Posterior cingulate gyrus (tissue), 11 donors: ENCODE results near the gene CD6.

Source experiments
- DNase-seq, 10 donors: peaks; one replicate each; pipeline versions ENCODE4 v3.0.0 to v3.0.0-alpha.2; 2020 to 2021; ENCODE audit warnings: mixed read lengths in 3 of 10
- intact Hi-C: fragments of 100-400 bp; cut with DNase I; formaldehyde crosslinking; loops from one replicate; pipeline ENCODE4 v1.15.1; 2023

CD6 gene

DNA sequence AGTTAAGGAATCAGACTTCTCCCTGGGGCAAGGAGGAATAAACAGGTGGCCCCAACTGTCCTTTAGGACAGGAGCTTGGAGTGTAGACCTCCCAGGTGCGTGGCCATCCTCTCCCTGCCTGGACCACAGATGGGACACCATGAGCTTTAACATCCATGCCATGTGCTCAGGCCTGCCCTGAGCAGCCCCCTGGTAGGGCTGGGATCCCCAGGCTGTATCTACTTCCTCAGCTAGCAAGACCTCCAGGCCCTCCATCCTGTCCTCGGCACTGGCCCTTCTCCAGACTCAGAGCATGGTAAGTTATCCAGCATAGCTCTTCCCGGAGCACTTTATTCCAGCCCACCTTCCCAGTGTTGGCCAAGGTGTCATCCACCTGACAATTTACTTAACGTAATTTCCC is 5.7 kb downstream of the CD6 start:
- intact Hi-C loops: no loop called here

DNA sequence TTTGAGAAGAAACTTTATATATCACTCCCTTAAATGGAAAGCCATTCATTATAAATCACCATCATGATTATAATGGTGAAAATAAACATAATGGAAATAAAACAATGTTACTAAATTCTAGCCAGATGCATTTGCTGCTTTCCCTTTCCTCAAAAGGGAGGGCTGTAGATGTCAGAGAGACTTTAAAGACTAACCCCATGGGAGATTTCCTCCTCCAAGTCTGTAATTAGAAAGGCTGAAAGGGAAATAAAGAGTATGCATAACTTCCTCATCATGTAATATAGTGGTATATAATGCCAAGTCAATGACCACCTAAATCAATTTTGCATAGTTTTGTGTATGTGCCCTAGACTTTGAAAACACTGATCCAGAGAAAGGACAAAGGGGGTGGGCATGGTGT is 6.4 kb downstream of the CD6 start:
- no peak for DNase-seq
- intact Hi-C loops: no loop called here

More for the DNA sequence above, 5.7 kb downstream of the CD6 start:
- peak in 1 of 10 donors; percentile 52 for DNase-seq

DNA sequence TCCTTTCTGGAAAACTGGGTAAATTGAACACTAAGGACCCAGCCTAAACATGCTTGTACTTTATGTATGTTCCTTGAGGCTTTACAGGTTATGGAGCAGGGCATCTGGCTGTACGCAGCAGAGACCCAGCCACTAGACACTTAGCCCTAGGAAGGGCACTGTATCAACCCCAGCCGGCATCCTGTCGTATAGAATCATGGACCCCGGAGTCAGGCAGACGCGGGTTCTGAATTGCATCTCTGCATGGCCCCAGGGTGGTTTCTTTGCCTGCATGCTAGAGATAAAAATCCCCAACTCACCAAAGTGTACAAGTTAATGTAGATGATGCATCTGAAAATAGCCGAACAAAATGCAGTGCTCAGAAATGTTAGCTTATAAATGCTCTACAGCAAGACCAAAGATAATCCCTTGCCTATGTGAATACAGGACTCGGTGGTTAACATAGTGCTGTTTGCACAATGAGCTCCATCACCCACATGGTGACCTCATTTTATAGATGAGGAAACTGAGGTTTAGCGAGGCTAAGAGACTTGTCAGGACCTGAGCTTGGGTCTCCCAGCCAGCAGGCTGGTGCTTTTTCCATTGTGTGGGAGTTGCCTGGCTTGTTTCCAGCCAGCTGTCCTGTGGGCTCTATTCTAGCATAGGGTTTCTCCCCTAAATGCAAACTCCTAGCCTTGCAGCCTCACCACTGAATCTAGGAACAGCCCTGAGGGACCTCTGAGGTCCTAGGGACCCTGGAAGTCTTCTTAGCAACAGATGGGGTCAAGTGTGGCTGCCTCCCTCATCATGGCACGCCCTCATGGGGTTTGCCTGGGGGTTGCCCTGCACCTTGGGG is 7.3 kb downstream of the CD6 start:
- intact Hi-C loops: no loop called here
- DNase-seq: peak in 2 of 10 donors; percentile 46 to 51

DNA sequence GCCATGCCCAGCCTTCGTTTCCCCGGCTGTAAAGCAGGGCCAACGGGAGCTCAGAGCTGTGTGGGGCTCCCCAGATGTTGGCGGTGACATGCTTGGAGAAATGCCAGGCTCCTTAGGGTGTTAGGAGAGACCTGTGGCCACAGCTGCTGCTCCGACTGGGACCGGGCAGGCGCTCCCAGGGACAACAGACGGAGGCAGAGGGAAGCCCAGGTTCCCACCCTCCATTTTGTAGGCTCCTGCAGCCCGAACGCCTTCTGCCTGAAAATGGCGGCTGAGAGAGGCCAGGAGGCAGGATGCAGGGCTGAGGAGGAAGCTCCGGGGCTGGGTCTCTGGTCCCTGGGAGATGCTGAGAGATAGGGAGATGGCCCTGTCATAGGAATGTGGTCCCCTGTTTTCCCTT is 10.0 kb downstream of the CD6 start:
- intact Hi-C loops: no loop called here
- no peak for DNase-seq

DNA sequence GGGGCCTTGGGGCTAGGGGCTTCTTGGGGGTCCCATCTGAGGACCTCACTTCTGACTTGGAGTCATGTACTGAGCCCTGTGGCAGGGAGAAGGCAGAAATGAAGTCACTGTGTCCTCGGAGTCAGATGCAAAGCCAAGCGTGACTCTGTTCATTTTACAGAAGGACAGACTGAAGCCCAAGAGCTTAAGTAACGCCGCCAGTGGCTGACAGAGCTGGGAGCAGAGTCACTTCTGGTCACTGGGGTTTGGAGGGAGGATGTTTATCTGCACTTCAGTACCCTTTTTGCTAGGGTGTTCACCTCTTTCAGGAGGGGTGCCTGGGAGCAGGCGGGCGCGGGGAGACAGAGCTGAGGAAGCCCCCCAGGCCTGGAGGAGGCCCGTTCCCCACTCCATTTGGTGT is 10.7 kb downstream of the CD6 start:
- intact Hi-C loops: no loop called here

DNA sequence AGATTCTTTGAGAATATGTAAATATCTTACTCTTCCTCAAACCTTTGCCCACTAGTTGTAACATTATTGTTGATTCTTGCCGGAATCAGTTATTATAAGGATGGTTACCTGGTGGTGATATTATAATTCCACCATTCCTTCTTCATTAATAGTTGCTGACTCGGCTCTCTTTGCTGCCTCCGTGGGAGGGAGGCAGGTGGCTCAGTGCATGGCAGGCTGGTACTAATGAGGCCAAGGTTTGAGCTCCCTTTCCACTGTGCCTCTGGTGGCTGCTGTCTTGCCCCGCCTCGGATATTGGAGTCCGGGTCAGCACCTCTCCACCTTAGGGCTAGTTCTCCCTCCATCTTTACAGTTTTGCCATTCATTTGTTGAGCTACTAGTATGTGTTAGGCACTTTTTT is 12.7 kb downstream of the CD6 start:
- DNase-seq: peak in 1 of 10 donors; percentile 62
- intact Hi-C loops: no loop called here

More for the DNA sequence above, 10.7 kb downstream of the CD6 start:
- DNase-seq: no peak

DNA sequence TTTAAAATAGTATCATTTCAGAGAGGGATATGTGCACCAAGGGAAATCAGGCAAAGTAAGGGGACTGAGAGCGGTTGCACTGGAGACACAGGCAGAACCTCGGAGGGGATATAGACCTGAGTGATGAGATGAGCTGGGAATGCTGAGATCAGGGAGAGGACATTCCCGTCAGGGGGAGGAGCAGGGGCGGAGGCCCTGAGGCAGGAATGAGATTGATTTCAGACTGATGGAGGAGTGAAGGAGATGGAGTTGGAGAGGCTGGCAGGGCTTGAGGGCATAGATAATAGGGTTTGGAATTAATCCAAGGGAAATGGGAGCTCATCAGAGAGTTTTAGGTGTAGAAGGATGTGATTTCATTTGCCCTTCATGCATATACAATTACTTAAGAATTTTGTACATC is 13.2 kb downstream of the CD6 start:
- intact Hi-C loops: no loop called here
- no peak for DNase-seq

DNA sequence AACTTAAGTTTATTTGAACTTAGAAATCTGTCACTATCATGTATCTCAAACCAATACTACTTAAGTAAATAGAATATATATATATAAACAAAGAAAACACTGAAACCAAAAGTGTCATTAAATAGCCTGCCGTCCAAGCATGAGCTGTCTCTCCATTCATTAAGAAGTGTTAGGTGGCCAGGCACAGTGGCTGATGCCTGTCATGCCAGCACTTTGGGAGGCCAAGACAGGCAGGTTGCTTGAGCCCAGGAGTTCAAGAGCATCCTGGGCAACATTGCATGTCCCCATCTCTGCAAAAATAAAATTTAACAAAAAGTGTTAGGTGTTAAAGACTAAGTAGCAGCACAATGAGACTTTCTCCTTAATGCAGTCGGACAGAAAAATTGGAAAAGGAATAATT is 14.0 kb downstream of the CD6 start:
- DNase-seq: no peak
- intact Hi-C loops: no loop called here

DNA sequence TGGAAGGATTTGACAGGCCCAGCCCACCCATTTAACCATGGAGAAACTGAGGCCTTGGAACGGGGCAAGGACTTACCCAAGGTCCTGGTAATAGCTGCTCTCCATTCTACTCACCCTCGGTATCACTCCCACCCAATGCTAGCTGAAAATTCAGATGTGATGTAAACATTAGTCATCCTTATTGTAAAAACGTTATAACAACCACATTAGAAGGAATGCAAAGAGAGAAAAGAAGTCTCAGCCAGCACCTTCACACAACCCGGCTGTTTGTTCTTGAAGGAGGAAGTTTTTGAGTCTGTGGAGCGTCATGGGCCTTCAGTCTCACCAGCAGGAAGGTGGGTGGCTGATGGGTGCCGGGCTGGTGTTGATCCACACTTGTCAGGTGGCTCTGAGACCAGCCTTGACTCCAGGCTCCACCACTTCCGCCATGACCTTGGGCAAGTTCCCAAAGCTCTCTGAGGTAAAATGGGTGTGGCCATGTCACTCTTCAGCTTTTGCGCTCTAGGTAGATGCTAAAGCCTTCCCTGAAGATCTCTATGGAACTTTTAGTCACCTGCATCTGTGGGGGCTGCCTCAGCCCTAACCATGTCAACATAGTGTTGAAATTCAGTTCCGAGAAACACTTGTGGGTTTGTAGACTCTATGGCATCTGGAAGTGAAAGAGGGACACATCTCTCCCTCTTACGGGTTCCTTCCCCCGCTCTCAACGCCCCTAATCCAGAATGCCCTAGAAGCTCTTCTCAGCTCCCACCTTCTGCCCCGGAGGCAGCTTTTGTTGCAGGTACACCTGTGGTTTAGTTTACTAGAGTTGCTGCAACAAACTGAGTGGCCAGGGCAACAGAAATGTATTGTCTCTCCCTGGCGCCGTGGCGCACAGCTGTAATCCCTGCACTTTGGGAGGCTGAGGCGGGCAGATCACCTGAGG is 14.8 kb downstream of the CD6 start:
- intact Hi-C loops: no loop called here
- DNase-seq: peak in 2 of 10 donors; percentile 76 to 82

DNA sequence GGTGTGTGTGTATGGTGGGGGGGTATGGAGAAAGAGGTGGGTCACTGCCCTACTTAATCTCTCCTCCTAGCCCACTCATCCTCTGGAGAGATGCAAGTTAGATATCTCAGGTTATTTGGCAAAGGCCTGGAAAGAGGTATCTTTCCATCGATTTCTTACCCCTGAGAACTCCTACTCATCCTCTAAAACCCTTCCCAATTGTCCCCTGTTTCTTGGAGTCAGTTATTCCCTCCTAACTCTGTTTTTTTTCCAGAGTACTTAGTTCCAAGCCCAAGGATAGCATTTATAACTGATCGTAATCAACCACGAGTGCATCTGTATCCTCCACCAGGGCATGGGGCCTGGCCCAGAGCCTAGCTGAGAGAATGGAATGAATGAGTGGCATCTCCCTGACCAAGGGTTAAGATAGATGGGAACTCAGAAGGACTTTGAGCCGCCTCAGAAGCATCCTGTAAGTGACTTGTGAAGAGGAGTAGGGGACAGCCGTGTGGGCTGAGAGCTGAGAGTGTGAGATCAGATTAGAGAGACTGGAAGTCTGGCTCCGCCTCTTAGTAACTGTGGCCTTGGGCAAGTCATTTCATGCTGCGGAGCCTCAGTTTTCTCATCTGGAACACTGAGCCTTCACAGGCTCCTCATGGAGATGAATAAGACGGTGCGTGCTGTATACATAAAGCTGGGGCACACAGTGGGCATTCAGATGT is 16.2 kb downstream of the CD6 start:
- intact Hi-C loops: no loop called here

DNA sequence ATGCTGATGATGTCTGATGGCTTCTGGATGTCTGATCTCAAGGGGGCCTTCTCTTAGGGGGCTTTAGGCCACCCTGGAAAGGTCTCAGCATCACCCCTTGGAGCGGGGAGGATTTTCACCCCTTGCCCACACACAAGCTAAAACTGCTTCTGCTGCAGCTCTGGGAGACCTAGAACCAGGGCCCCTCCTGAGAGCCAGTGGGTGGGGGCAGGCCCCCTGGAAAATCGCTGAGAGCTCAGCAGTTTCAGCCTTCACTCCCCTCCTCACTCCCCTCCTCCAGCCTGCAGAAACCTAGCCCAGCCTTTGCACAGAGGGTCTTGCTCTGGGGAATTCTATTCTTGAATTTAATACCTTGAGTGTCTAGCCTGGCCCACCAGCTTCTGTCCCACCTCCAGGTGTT is 17.2 kb downstream of the CD6 start:
- intact Hi-C loops: no loop called here
- peak in 2 of 10 donors; percentile 50 to 71 for DNase-seq

More for the DNA sequence above, 16.2 kb downstream of the CD6 start:
- DNase-seq: peak in 1 of 10 donors; percentile 52

DNA sequence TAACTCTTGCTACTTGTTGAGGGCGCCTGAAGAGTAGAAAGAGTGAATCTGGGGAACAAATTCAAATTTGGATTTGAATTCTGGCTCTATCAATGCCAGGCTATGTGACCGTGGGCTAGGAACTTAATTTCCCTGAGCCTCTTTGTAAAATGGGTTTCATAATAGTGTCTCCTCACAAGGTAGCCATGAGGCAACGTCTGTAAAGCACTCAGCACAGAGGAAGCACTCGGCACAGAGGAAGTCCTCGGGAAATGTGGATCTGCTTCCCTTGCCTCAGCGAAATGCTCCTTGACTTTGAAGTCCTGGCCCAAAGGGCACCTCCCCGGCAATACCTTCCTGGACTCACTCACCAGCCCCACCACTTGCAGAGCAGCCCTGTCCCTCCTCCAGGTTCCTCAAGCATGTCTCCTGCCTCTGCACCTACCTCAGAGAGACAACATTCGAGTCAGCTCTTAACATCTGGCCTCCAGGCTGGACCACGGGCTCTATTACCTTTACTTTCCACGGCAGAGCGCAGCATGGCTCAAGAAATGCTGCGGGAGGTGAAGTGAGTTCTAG is 17.7 kb downstream of the CD6 start:
- peak in 1 of 10 donors; percentile 53 for DNase-seq
- intact Hi-C loops: no loop called here

DNA sequence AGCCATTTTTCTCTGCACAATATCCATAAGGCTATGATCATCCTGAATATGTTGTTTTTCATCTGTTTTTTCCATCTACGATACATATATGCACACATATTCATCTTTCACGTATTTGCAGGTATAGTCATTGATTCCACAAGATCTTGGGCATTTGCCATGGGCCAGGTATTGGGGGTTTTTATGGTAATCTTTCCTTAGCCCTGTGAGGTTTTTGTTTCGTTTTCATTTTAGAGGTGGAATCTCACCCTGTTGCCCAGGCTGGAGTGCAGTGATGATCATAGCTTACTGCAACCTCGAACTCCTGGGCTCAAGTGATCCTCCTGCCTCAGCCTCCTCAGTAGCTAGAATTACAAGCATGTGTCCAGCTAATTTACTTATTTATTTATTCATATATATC is 20.0 kb downstream of the CD6 start:
- DNase-seq: no peak
- intact Hi-C loops: no loop called here

DNA sequence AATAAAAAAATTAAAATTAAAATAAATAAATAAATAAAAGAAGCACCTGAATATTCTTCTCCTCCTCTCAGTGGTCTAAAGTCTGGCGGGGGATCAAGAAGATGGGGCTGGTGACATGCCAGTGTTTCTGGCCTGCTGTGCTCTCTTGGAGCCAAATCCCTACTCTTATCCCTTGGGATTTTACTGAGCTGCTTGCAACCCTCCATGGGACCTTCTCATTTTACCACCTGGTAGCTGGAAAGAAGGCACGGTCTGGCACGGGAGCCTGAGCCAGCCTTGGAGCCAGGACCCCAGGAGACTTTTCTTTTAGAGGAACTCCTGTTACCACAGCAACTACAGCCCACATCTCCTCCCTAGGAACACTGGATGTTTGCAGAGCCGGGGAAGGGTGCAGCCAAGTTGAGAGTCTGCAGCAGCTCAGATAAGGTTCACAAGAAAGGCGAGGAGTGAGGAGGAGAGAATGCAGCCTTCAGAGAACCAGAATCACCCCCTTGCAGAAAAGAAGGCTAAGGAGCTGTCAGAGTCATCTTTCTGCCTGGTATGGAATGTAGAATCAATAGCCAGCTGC is 21.4 kb downstream of the CD6 start:
- intact Hi-C loops: no loop called here
- DNase-seq: peak in 1 of 10 donors; percentile 74

DNA sequence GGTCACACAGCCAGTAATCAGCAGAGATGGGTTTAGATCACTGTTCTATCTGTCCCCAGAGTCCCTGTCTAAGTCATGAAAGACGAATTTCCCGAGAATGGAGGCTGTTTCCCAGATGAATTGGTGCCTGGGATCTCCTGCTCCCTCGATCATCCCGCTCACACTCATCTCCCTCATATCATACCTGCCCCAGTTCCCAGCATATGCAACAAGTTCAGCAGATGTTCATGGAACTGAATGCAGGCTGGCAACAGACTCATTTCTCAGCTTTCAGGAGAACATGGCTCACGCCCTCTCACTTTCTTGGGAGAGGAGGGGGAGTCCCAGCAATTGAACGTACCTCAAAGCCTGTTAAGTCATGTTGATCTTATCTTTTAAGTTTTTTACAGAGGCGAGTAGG is 22.1 kb downstream of the CD6 start:
- no peak for DNase-seq
- intact Hi-C loops: no loop called here

DNA sequence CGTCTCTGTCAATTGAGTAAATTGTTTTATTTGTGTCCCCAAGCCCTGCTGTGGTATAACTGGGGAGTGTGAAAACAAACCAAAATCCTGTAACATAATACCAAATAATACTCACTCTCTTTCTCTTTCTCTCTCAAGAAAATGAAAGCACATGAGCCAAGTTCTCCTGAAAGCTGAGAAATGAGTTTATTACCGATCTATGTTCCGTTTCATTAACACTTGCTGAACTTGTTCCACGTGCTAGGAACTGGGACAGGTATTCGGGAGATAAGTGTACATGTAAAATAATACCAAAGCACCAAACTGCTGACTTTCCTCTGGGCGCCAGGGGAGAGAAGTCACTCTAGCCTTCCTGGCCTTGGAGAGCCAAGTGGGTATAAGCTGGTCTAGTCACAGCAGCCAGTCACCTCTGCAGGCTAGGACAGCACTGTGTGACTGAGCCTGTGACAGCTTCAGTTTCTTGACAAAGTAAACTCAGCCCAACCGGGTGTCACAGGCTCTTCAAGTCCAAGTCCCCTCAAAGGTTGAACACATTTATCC is 23.1 kb downstream of the CD6 start:
- DNase-seq: peak in 2 of 10 donors; percentile 13 to 55
- intact Hi-C loops: loop anchor here (1.0 kb wide), 1 partner anchor 22 kb away; no protein-coding TSS in a partner anchor

DNA sequence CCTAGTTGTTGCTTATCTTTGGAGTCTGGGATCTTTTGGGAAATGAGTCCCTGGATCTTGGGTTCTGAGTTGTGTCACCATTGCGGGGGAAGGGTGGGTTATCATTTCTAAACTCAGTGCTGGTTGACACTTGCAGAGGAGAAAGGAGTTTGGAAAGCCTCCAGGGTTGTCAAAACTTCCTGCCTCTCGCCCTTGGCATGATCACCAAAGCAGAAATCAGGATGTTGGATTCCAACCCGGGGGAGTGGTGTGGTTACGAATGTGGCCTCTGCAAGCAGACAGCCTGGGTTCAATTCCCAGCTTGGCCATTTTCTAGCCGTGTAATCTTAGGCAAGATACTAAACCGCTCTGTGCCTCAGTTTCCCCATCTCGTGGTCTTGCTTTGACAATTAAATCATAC is 24.3 kb downstream of the CD6 start:
- peak in 1 of 10 donors; percentile 9 for DNase-seq
- intact Hi-C loops: loop anchor here (1.0 kb wide), 1 partner anchor 21 kb away; no protein-coding TSS in a partner anchor

DNA sequence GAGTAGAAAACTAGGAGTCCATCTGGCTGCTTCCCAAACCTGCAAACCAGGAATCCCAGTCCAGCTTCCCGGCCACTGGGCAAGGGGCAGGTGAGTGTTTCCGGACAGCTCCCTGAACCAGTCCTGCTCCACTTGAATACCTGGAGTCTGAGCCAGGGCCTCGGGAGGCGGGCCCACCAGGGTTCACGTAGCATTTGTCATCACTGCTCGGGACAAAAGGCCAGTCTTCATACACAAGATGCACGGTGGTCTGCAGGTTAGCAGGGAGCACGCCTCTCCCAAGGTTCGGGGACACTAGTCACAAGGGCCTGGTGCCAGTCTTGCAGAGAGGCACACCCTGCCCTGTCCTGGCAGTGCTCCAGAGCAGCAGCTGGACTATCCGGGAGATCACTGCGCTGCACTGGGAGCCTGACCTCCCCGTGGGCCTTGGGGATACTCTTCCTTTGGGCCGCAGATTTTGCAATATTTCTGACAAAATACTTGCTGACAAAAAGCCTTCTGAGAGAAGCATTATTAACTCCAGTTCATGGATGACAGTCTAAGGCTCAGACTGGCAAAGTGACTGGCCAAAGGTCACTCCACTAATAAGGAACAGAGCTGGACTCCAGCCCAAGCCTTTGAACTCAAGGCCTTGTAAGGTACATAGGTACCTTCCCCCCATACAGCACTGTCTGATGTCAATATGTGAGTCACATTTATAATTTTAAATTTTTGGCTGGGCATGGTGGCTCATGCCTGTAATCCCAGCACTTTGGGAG is 25.1 kb downstream of the CD6 start:
- DNase-seq: peak in 1 of 10 donors; percentile 79
- intact Hi-C loops: no loop called here

DNA sequence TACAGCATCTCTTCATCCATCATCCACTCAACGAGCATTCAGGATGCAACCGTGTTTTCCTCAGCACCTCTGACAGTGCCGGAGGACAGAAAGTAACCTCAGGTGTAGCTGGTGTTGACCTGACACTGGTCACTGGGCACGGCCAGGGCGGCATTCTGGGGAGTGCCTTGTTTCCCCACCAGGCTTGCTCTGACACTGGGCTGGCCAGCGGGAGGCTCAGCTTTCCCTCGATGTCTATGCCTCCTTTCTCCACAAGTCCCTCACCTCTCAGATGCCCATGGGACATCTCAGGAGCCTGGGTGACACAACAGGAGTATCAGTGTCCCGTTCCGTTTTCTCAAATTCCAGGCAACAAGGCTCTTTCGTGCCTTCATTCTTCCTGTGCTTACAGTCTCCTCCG is 28.9 kb downstream of the CD6 start:
- DNase-seq: peak in 2 of 10 donors; percentile 27 to 58
- intact Hi-C loops: no loop called here
